Measurements from ENCODE around the gene LMBR1.
"Not testable (repeated sequence)": the region's sequence is repeated elsewhere in the genome, so short reads cannot be mapped to it uniquely, and the experiment has no call there.

Gene LMBR1

DNA sequence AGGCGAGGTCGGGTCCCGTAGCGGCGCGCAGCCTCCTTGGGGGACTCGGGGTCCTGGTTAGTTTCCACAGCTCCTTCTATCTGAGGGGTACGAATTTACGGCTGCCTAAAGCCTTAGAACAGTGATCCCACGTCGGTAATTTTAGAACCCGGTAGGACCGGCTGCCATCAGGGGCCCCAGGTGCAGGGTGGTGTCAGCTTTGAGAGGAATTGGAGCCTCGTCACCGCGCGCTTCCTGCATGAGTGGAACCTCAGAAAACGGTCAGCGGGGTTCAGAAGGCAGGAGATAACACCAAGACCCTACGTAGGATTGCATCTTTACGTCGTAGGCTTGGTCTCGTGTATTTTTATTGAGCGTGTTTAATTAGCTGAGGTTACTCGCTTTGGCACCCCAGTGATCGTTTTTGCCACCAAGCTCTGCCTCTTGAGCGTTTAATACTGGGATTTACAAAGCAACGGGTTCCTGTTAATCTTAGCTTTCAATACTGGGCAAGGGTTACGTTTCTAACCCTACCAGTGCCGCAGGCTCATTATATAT lies 252.0 kb downstream of the LMBR1 start:
- Histone ChIP-seq H3K27me3 (ENCODE audit: control insufficient read depth, insufficient read depth, low read length) (peaks cover 23% of the 10 kb centered on the region), H3K36me3 (ENCODE audit: control insufficient read depth, low read depth, low read length) (no peaks in the 10 kb centered on the region), H3K9ac (ENCODE audit: low read length) (peak overlapping the region; percentile 76), H3K27ac (ENCODE audit: low read length) (no peak overlapping the region), H3K4me1 (ENCODE audit: control insufficient read depth, low read depth, low read length) (peaks cover 14% of the 10 kb centered on the region), H3K4me3 (ENCODE audit: low read length) (peak overlapping the region; percentile 88), H3K9me3 (ENCODE audit: control insufficient read depth, low read depth, low read length) (no peaks in the 10 kb centered on the region)

- Histone ChIP-seq H3K27ac (ENCODE audit: low read length) (no peak within 1 kb of the TSS), H3K9ac (ENCODE audit: low read length) (peak within 1 kb of the TSS; percentile 76), H3K27me3 (ENCODE audit: control insufficient read depth, insufficient read depth, low read length) (peaks cover 23% of the 10 kb centered on the region), H3K36me3 (ENCODE audit: control insufficient read depth, low read depth, low read length) (no peaks in the 10 kb centered on the region), H3K4me3 (ENCODE audit: low read length) (peak within 1 kb of the TSS; percentile 88), H3K9me3 (ENCODE audit: control insufficient read depth, low read depth, low read length) (no peaks in the 10 kb centered on the region), H3K4me1 (ENCODE audit: control insufficient read depth, low read depth, low read length) (peaks cover 14% of the 10 kb centered on the region)
Measured at GRCh38 chr7:156640257-156640948, 252.6 kb downstream of the LMBR1 start, which contains the start of gene RNF32. TSS of gene RNF32 (plus strand) at chr7:156640774. CDS start at chr7:156643878, 3,104 bp downstream.

- Histone ChIP-seq H3K9me3 (ENCODE audit: control insufficient read depth, low read depth, low read length) (no peaks in the 10 kb centered on the region), H3K9ac (ENCODE audit: low read length) (peak overlapping the region; percentile 54), H3K27ac (ENCODE audit: low read length) (no peak overlapping the region), H3K27me3 (ENCODE audit: control insufficient read depth, insufficient read depth, low read length) (peaks cover 23% of the 10 kb centered on the region), H3K4me1 (ENCODE audit: control insufficient read depth, low read depth, low read length) (peaks cover 14% of the 10 kb centered on the region), H3K4me3 (ENCODE audit: low read length) (peak overlapping the region; percentile 88), H3K36me3 (ENCODE audit: control insufficient read depth, low read depth, low read length) (no peaks in the 10 kb centered on the region)
Measured at GRCh38 chr7:156639426-156640256, 253.3 kb downstream of the LMBR1 start.

- no peak overlapping the region for H3K4me3 ChIP-seq (ENCODE audit: low read length)
- H3K4me1 ChIP-seq (ENCODE audit: control insufficient read depth, low read depth, low read length), result peaks cover 14% of the 10 kb centered on the region
- H3K27me3 ChIP-seq (ENCODE audit: control insufficient read depth, insufficient read depth, low read length), result peaks cover 23% of the 10 kb centered on the region
- no peak overlapping the region for H3K9ac ChIP-seq (ENCODE audit: low read length)
- no peak overlapping the region for H3K27ac ChIP-seq (ENCODE audit: low read length)
- no peaks in the 10 kb centered on the region for H3K36me3 ChIP-seq (ENCODE audit: control insufficient read depth, low read depth, low read length)
- no peaks in the 10 kb centered on the region for H3K9me3 ChIP-seq (ENCODE audit: control insufficient read depth, low read depth, low read length)
Measured at GRCh38 chr7:156638443-156639077, 254.4 kb downstream of the LMBR1 start.

DNA sequence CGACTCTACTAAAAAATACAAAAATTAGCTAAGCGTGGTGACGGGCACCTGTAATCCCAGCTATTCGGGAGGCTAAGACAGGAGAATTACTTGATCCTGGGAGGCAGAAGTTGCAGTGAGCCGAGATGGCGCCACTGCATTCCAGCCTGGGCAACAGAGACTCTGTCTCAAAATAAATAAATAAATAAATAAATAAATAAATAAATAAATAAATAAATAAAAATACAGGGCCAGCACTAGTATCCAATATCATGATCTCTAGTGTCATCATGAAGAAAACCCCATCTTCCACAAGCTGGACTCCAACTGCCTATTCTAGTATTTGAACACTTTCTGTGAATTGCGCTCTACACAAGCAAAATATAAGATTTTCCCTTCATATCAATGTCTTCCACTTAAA lies 255.9 kb downstream of the LMBR1 start:
- Histone ChIP-seq H3K27me3 (ENCODE audit: control insufficient read depth, insufficient read depth, low read length) (peaks cover 23% of the 10 kb centered on the region), H3K4me1 (ENCODE audit: control insufficient read depth, low read depth, low read length) (peaks cover 14% of the 10 kb centered on the region)
- not testable (repeated sequence) for H3K27ac ChIP-seq (ENCODE audit: low read length); H3K4me3 ChIP-seq (ENCODE audit: low read length); H3K9ac ChIP-seq (ENCODE audit: low read length); H3K36me3 ChIP-seq (ENCODE audit: control insufficient read depth, low read depth, low read length); H3K9me3 ChIP-seq (ENCODE audit: control insufficient read depth, low read depth, low read length)

DNA sequence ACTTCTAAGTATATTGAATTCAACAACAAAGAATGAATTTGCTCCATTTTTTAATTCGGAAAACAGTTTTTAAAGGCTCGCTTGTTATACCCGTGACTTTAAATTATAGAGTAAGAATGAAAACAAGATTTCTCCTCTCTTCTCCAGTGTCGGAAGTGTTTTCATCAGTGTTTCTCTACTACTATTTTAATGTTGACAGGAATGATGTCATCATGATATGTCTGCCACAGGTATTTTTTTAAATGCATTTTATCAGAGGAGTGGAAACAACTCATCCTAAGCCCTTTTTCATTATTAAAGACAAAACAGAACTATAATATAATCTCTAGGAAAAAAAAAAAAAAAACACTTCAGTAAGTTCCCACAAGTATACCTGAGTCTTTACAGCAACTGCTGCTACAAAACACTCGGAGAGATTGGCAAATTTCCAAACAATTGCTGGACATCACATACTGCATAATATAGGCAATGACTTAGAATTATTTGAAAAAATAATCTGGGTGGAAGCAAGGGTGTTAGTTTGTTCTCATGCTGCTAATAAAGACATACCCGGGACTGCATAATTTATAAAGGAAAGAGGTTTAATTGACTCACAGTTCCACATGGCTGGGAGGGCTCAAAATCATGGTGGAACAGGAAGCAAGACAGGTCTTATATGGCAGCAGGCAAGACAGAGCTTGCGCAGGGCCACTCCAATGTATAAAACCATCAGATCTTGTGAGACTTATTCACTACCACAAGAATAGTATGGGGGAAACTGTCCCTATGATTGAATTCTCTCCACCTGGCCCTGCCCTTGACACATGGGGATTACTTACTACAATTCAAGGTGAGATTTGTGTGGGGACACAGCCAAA lies 257.2 kb downstream of the LMBR1 start:
- H3K4me3 ChIP-seq (ENCODE audit: low read length), result no peak overlapping the region
- H3K27ac ChIP-seq (ENCODE audit: low read length), result no peak overlapping the region
- H3K4me1 ChIP-seq (ENCODE audit: control insufficient read depth, low read depth, low read length), result peaks cover 9% of the 10 kb centered on the region
- H3K27me3 ChIP-seq (ENCODE audit: control insufficient read depth, insufficient read depth, low read length), result peaks cover 11% of the 10 kb centered on the region
- H3K36me3 ChIP-seq (ENCODE audit: control insufficient read depth, low read depth, low read length), result no peaks in the 10 kb centered on the region
- H3K9ac ChIP-seq (ENCODE audit: low read length), result no peak overlapping the region
- H3K9me3 ChIP-seq (ENCODE audit: control insufficient read depth, low read depth, low read length), result no peaks in the 10 kb centered on the region

- Histone ChIP-seq H3K9me3 (ENCODE audit: control insufficient read depth, low read depth, low read length) (peaks cover 1% of the 10 kb centered on the region), H3K27ac (ENCODE audit: low read length) (no peak overlapping the region), H3K36me3 (ENCODE audit: control insufficient read depth, low read depth, low read length) (no peaks in the 10 kb centered on the region), H3K9ac (ENCODE audit: low read length) (no peak overlapping the region), H3K4me1 (ENCODE audit: control insufficient read depth, low read depth, low read length) (peaks cover 2% of the 10 kb centered on the region), H3K27me3 (ENCODE audit: control insufficient read depth, insufficient read depth, low read length) (peaks cover 2% of the 10 kb centered on the region), H3K4me3 (ENCODE audit: low read length) (no peak overlapping the region)
Measured at GRCh38 chr7:156634117-156634516, 258.9 kb downstream of the LMBR1 start.

GRCh38 chr7:156629873-156630272 lies 263.1 kb downstream of the LMBR1 start:
- Histone ChIP-seq H3K4me1 (ENCODE audit: control insufficient read depth, low read depth, low read length) (no peaks in the 10 kb centered on the region), H3K4me3 (ENCODE audit: low read length) (no peak overlapping the region), H3K36me3 (ENCODE audit: control insufficient read depth, low read depth, low read length) (no peaks in the 10 kb centered on the region), H3K9me3 (ENCODE audit: control insufficient read depth, low read depth, low read length) (peaks cover 4% of the 10 kb centered on the region), H3K27ac (ENCODE audit: low read length) (no peak overlapping the region), H3K27me3 (ENCODE audit: control insufficient read depth, insufficient read depth, low read length) (no peaks in the 10 kb centered on the region), H3K9ac (ENCODE audit: low read length) (no peak overlapping the region)

DNA sequence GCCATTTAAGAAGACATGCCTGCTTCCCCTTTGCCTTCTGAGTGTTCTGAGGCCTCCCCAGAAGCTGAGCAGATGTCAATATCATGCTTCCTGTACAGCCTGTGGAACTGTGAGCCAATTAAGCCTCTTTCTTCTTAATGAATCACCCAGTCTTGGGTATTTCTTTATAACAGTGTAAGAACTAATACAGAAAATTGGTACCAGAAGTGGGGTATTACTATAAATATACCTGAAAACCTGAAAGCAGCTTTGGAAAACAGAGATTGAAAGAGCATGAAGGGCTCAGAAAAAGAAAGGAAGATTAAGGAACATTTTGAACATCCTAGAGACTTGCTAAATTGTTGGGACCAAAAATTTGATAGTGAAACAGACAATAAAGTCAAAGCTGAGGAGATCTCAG lies 264.4 kb downstream of the LMBR1 start:
- Histone ChIP-seq H3K27me3 (ENCODE audit: control insufficient read depth, insufficient read depth, low read length) (no peaks in the 10 kb centered on the region), H3K9ac (ENCODE audit: low read length) (no peak overlapping the region), H3K36me3 (ENCODE audit: control insufficient read depth, low read depth, low read length) (no peaks in the 10 kb centered on the region), H3K9me3 (ENCODE audit: control insufficient read depth, low read depth, low read length) (peaks cover 4% of the 10 kb centered on the region), H3K27ac (ENCODE audit: low read length) (no peak overlapping the region), H3K4me3 (ENCODE audit: low read length) (no peak overlapping the region), H3K4me1 (ENCODE audit: control insufficient read depth, low read depth, low read length) (no peaks in the 10 kb centered on the region)
